Measurements from ENCODE around the gene CRYBA2. TPM values are rescaled to one million over a fixed set of nuclear protein-coding genes. Genes with fewer than 3 reads are reported as not detected.

Gene CRYBA2
- total and polyA plus RNA-seq, 2 donors (not counting 3 experiments of a cell fraction or from before 2014, with no cell fraction given), result not detected

DNA sequence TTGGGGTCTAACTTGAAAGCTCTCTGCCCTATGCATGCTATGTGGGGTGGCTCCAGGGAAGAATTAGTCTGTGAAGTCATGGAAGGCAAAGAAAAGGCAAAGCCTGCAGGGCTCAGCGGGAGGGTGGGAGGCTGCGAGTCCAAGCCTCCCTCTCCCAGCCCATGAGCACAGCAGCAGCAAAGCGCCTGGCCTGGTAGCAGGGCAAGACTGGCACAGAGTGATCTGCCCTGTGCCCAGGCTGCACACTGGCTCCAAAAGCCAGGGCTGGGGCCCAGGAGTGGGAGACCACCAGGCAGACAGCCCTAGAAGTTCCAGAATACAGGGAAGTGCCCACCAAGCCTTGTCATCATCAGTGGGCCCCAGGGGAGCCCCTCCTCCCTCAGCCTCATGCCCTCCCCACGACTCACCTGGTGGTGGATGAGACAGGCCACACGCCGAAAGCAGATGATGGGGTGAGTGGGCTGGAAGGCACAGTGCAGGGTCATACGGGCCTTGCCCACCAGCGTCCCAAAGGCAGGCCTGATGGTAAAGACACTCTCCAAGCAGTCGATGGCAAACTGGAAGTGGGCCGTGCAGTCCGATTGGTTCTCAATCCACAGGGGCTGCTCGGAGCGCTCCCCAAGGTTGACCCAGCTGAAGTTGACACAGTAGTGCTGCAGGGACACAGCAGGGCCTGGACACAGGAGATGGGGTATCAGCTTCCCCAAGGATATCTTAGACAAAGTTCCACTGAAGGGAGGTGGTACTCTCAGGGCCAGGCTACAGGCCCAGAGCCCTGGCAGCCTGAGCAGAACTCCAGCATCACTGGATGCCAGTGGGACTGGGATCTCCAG, 36.0 kb upstream of the CRYBA2 start:
- TF ChIP-seq GATA2 (IDR thresholded peaks at IDR 0.05; ENCODE audit: insufficient read depth, insufficient read length, low read depth, low read length) (no peak), POLR2AphosphoS5 (IDR thresholded peaks at IDR 0.05; ENCODE audit: insufficient read depth, low read depth, low read length) (no peak), MYC (IDR thresholded peaks at IDR 0.05; ENCODE audit: low read depth, low read length) (no peak), FOS (IDR thresholded peaks at IDR 0.05; ENCODE audit: borderline replicate concordance, insufficient read depth, low read length) (no peak)
- TF ChIP-seq, protein P1, sequence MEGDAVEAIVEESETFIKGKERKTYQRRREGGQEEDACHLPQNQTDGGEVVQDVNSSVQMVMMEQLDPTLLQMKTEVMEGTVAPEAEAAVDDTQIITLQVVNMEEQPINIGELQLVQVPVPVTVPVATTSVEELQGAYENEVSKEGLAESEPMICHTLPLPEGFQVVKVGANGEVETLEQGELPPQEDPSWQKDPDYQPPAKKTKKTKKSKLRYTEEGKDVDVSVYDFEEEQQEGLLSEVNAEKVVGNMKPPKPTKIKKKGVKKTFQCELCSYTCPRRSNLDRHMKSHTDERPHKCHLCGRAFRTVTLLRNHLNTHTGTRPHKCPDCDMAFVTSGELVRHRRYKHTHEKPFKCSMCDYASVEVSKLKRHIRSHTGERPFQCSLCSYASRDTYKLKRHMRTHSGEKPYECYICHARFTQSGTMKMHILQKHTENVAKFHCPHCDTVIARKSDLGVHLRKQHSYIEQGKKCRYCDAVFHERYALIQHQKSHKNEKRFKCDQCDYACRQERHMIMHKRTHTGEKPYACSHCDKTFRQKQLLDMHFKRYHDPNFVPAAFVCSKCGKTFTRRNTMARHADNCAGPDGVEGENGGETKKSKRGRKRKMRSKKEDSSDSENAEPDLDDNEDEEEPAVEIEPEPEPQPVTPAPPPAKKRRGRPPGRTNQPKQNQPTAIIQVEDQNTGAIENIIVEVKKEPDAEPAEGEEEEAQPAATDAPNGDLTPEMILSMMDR (IDR thresholded peaks at IDR 0.05; ENCODE audit: extremely low read depth in 1 of 2, insufficient read depth in 1 of 2, low read depth in 1 of 2, low read length in 2 of 2), result no peak
- Histone ChIP-seq H3K36me3 (ENCODE audit: control insufficient read depth in 2 of 2, extremely low read depth in 1 of 2, insufficient read depth in 2 of 2, low read length in 2 of 2) (no peaks in the 10 kb centered on the region), H3K9me1 (replicated peaks; ENCODE audit: control insufficient read depth, extremely low read depth, insufficient read depth, low read length) (no peaks in the 10 kb centered on the region), H3K4me3 (replicated peaks in 1 of 3; ENCODE audit: insufficient read depth in 1 of 3, low read depth in 1 of 3, low read length in 3 of 3) (no peak overlapping the region), H3K4me2 (ENCODE audit: insufficient read depth, low read length) (no peak overlapping the region), H3K4me1 (ENCODE audit: control insufficient read depth, extremely low read depth, insufficient read depth, low read length) (no peaks in the 10 kb centered on the region), H3K9me3 (replicated peaks; ENCODE audit: control insufficient read depth, insufficient read depth, low read length) (no peaks in the 10 kb centered on the region), H4K20me1 (replicated peaks; ENCODE audit: control insufficient read depth, extremely low read depth, insufficient read depth, low read length) (no peaks in the 10 kb centered on the region), H3K27ac (ENCODE audit: insufficient read depth, low read depth, low read length) (no peak overlapping the region), H3K79me2 (ENCODE audit: control insufficient read depth, insufficient read depth, low read length) (no peaks in the 10 kb centered on the region), H2AFZ (ENCODE audit: low read depth, low read length) (no peak overlapping the region), H3K27me3 (ENCODE audit: control insufficient read depth in 2 of 2, insufficient read depth in 2 of 2, low read length in 2 of 2) (peaks cover 10 to 11% of the 10 kb centered on the region in 2 experiments), H3K9ac (replicated peaks; ENCODE audit: extremely low read depth, insufficient read depth, low read length) (no peak overlapping the region)
- no peak for DNase-seq (ENCODE audit: low read depth, low spot score)
- FAIRE-seq, result no peak
- ChIA-PET POLR2A (no interaction called here), CTCF (interaction anchor here (0.6 to 9.9 kb wide), 78 partner anchors 9 to 501 kb away, joined by 3 to 418 read pairs (median 5); partner anchors contain the start of genes ANKZF1, ATG9A, CDK5R2 and CFAP65)
- intact Hi-C loops (cut with micrococcal nuclease), result loop anchor here (1.0 to 2.0 kb wide), 3 partner anchors 48 to 126 kb away; no protein-coding TSS in a partner anchor
- BruUV-seq (replicated peaks), result no TSS peak
- dilution Hi-C loops (cut with MboI; ENCODE audit: extremely low pct_ligation_motif_present, low sequenced_read_pairs), result no loop called here
